Testis (tissue), 2 donors: Measurements from ENCODE around the gene ITGA1.

ENCODE experiments used
- POLR2A ChIP-seq: fragments of 450-650 bp; IDR thresholded peaks from one replicate; pipeline ENCODE4 v1.6.1; 2017; ENCODE audit warnings: antibody characterized with exemption, mild to moderate bottlenecking, moderate library complexity
- TF ChIP-seq, protein P1 (sequence below), 3 experiments: fragments of 450-650 bp in 2 of 3; fragments of 200-600 bp in 1 of 3; sonication (generic) in 1 of 3; IDR thresholded peaks; one replicate each; pipeline ENCODE4 v1.5.1; 2016 to 2019; ENCODE audit warnings: antibody characterized with exemption in 3 of 3, mild to moderate bottlenecking in 2 of 3, moderate library complexity in 1 of 3

DNA sequence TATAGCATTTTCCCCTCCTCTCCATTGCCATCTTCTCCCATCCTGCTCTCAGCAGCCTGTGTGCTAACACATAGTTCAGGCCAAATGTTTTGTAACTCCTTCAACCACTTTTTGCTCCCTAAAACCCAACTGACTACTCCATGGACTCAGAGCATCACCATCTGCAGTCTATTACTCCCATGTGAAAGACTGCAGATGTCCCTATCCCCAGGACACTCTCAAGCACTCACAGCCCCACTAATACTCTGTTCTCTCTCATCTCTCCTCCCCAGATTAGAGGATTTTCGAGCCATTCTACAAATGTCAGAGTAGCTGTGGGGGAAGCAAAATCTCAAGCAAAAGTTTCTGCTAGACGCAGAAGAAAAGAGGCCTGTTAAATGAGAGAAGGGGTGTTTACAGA lies 99.3 kb downstream of the ITGA1 start:
- TF ChIP-seq, protein P1, sequence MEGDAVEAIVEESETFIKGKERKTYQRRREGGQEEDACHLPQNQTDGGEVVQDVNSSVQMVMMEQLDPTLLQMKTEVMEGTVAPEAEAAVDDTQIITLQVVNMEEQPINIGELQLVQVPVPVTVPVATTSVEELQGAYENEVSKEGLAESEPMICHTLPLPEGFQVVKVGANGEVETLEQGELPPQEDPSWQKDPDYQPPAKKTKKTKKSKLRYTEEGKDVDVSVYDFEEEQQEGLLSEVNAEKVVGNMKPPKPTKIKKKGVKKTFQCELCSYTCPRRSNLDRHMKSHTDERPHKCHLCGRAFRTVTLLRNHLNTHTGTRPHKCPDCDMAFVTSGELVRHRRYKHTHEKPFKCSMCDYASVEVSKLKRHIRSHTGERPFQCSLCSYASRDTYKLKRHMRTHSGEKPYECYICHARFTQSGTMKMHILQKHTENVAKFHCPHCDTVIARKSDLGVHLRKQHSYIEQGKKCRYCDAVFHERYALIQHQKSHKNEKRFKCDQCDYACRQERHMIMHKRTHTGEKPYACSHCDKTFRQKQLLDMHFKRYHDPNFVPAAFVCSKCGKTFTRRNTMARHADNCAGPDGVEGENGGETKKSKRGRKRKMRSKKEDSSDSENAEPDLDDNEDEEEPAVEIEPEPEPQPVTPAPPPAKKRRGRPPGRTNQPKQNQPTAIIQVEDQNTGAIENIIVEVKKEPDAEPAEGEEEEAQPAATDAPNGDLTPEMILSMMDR (IDR thresholded peaks at IDR 0.05): no peak
- no peak for TF ChIP-seq POLR2A
